GM12878 (cell line): ENCODE results near the gene MALSU1. TPM values are rescaled to one million over a fixed set of nuclear protein-coding genes. Genes with fewer than 3 reads are reported as not detected.

ENCODE experiments used
- ATAC-seq: fragments of 200-7000 bp; cut with Tn5 transposase; 3 replicates; pipeline ENCODE4 v1.9.1; 2020; ENCODE audit warnings: mild to moderate bottlenecking, moderate library complexity
- BruUV-seq: library from RNA; stranded (reverse); fragments of 400-500 nt; replicated peaks from 2 replicates; lab custom pipeline; 2021; lab: Mats Ljungman, UMichigan
- CTCF ChIA-PET: fragments of 300-600 bp; sonication (Branson Sonifier 250); formaldehyde crosslinking; extraction: SDS; loops from one replicate; lab custom pipeline; 2021; ENCODE audit warnings: inconsistent platforms; lab: Yijun Ruan, JAX
- POLR2A ChIA-PET: fragments of 350-600 bp; formaldehyde crosslinking; extraction: SDS; loops from one replicate; lab custom pipeline; 2021; ENCODE audit warnings: inconsistent platforms; lab: Charles Lee
- RAD21 ChIA-PET: fragments of 300-600 bp; sonication (Branson Sonifier 250); formaldehyde crosslinking; loops from one replicate; lab custom pipeline; 2023; ENCODE audit warnings: antibody characterized with exemption; ENCODE audit not compliant: unreplicated experiment; lab: Charles Lee
- SMC1A ChIA-PET: fragments of 300-600 bp; sonication (Branson Sonifier 250); formaldehyde crosslinking; loops from one replicate; lab custom pipeline; 2023; ENCODE audit not compliant: unreplicated experiment, uncharacterized antibody; lab: Charles Lee
- DNase-seq: peaks from one replicate; pipeline ENCODE4 v3.0.0-alpha.2; 2011; ENCODE audit warnings: low read depth, low spot score
- FAIRE-seq: peaks from 3 replicates; lab custom pipeline; 2011; peaks lifted over from hg19 to GRCh38; lab: Jason Lieb, UNC
- H2AFZ ChIP-seq: 2 replicates; pipeline ENCODE4 v1.6.0; 2011; ENCODE audit warnings: low read depth, low read length, control low read depth; ENCODE audit not compliant: control insufficient read depth
- H3K27ac ChIP-seq: 2 replicates; pipeline ENCODE4 v1.5.1; 2011; ENCODE audit warnings: control low read depth; ENCODE audit not compliant: control insufficient read depth, insufficient read depth
- H3K27me3 ChIP-seq, 2 experiments: replicated peaks in 1 of 2; 2 replicates each; pipeline versions ENCODE4 v1.6.0 to v1.6.1; 2011; ENCODE audit warnings: low read length in 1 of 2; ENCODE audit not compliant: control insufficient read depth in 2 of 2, insufficient read depth in 2 of 2
- H3K36me3 ChIP-seq, 2 experiments: 2 replicates each; pipeline ENCODE4 v1.5.1; 2011; ENCODE audit warnings: low read length in 1 of 2; ENCODE audit not compliant: control insufficient read depth in 2 of 2, insufficient read depth in 2 of 2
- H3K4me1 ChIP-seq: 2 replicates; pipeline ENCODE4 v1.6.1; 2011; ENCODE audit warnings: mild to moderate bottlenecking, low read length, moderate library complexity, mixed read lengths; ENCODE audit not compliant: control insufficient read depth, insufficient read depth
- H3K4me2 ChIP-seq: 2 replicates; pipeline ENCODE4 v1.6.0; 2011; ENCODE audit warnings: control low read depth; ENCODE audit not compliant: control insufficient read depth, insufficient read depth
- H3K4me3 ChIP-seq: fragments of 200-600 bp; sonication (generic); 2 replicates; pipeline ENCODE4 v1.5.1; 2016
- H3K79me2 ChIP-seq: 2 replicates; pipeline ENCODE4 v1.6.0; 2011; ENCODE audit warnings: low read length; ENCODE audit not compliant: control insufficient read depth, insufficient read depth
- H3K9ac ChIP-seq: 2 replicates; pipeline ENCODE4 v1.8.0; 2011; ENCODE audit warnings: low read length, control low read depth, mixed read lengths; ENCODE audit not compliant: control insufficient read depth, insufficient read depth
- H3K9me3 ChIP-seq: replicated peaks from 3 replicates; pipeline ENCODE4 v1.5.1; 2011; ENCODE audit warnings: mild to moderate bottlenecking, low read length; ENCODE audit not compliant: control insufficient read depth, insufficient read depth
- H4K20me1 ChIP-seq: 2 replicates; pipeline ENCODE4 v1.6.0; 2011; ENCODE audit not compliant: control insufficient read depth, insufficient read depth
- BCL11A ChIP-seq: IDR thresholded peaks from 2 replicates; pipeline ENCODE4 v1.6.1; 2011; ENCODE audit warnings: low read depth, low read length
- EED ChIP-seq: sonication (generic); IDR thresholded peaks from 2 replicates; pipeline ENCODE4 v1.6.1; 2016; ENCODE audit warnings: antibody characterized with exemption, low read depth
- ETV6 ChIP-seq, 2 experiments: fragments of 450-650 bp in 1 of 2; IDR thresholded peaks in 1 of 2; conservative IDR thresholded peaks in 1 of 2; 2 replicates each; pipeline ENCODE4 v1.6.1; 2014; ENCODE audit warnings: antibody characterized with exemption in 1 of 2, borderline replicate concordance in 1 of 2, low read depth in 1 of 2, mild to moderate bottlenecking in 1 of 2, moderate library complexity in 1 of 2
- MYC ChIP-seq: IDR thresholded peaks from 2 replicates; pipeline ENCODE4 v1.6.1; 2011; ENCODE audit warnings: mild to moderate bottlenecking, low read length, moderate library complexity, inconsistent platforms; ENCODE audit not compliant: insufficient read depth, insufficient replicate concordance, insufficient read length, severe bottlenecking
- SPI1 ChIP-seq: IDR thresholded peaks from 2 replicates; pipeline ENCODE4 v1.6.1; 2011; ENCODE audit warnings: low read depth, mild to moderate bottlenecking, low read length, moderate library complexity, borderline replicate concordance; ENCODE audit not compliant: insufficient read depth
- ZNF622 ChIP-seq: fragments of 450-650 bp; IDR thresholded peaks from 2 replicates; pipeline ENCODE4 v1.6.1; 2017; ENCODE audit warnings: mild to moderate bottlenecking, inconsistent platforms
- WGBS: methylation state at CpG from one replicate; pipeline ENCODE4 v1.1.6; 2016; ENCODE audit warnings: low lambda C conversion rate; ENCODE audit not compliant: insufficient replicate concordance, insufficient coverage; ENCODE audit errors: missing lambda C conversion rate; 5-methylcytosine and 5-hydroxymethylcytosine counted together
- in situ Hi-C: fragments of 300-500 bp; cut with MboI; formaldehyde crosslinking; loops from 9 replicates; pipeline ENCODE4 v1.14.3; 2018; ENCODE audit warnings: mixed read lengths
- intact Hi-C: fragments of 100-400 bp; cut with micrococcal nuclease; formaldehyde crosslinking; loops from one replicate; pipeline ENCODE4 v1.14.2; 2022; ENCODE audit not compliant: unreplicated experiment
- polyA plus RNA-seq, 11 experiments: library from polyadenylated mRNA; depleted of rRNA in 4 of 11; unstranded in 6 of 11; stranded (reverse) in 5 of 11; fragments of >200 nt; fragmentation: Nextera tagmentation in 4 of 11; fragmentation: Illumina TruSeq in 1 of 11; extraction: Ambion mirVana in 4 of 11; extraction: Trizol in 1 of 11; gene quantifications; 1 replicate in 1 of 11; 2 replicates in 10 of 11; pipeline versions ENCODE4 v1.2.1 to v1.2.3, GENCODE V29; 2011 to 2016; ENCODE audit warnings: inconsistent platforms in 2 of 11, missing spikeins in 2 of 11, low read depth in 1 of 11
- total RNA-seq, 4 experiments: library from RNA; depleted of rRNA in 3 of 4; stranded (reverse); fragments of >200 nt in 3 of 4; fragmentation: Illumina TruSeq in 1 of 4; extraction: Trizol in 1 of 4; gene quantifications; 2 replicates each; pipeline versions ENCODE4 v1.2.1 to v1.2.3, GENCODE V29; 2013 to 2021
- TF ChIP-seq, protein P1 (sequence below), 3 experiments: IDR thresholded peaks in 2 of 3; conservative IDR thresholded peaks in 1 of 3; 2 replicates each; pipeline ENCODE4 v1.5.1; 2011; ENCODE audit warnings: low read depth in 3 of 3, low read length in 3 of 3, mild to moderate bottlenecking in 3 of 3, control low read depth in 2 of 3, moderate library complexity in 2 of 3, inconsistent platforms in 1 of 3, mixed read lengths in 1 of 3; ENCODE audit not compliant: control insufficient read depth in 2 of 3, insufficient read depth in 1 of 3; ENCODE audit errors: extremely low read depth in 1 of 3
- TF ChIP-seq, protein P2 (sequence below): IDR thresholded peaks from 2 replicates; pipeline ENCODE4 v1.6.1; 2011; ENCODE audit warnings: borderline replicate concordance, low read depth, mild to moderate bottlenecking, moderate library complexity, low read length; ENCODE audit not compliant: insufficient read depth, poor library complexity, severe bottlenecking
- TF ChIP-seq, protein P3 (sequence below): fragments of 450-650 bp; formaldehyde crosslinking; IDR thresholded peaks from 2 replicates; pipeline ENCODE4 v1.5.0; 2022; ENCODE audit warnings: mild to moderate bottlenecking, missing genetic modification characterization
- TF ChIP-seq, protein P4 (sequence below): fragments of 450-650 bp; IDR thresholded peaks from 2 replicates; pipeline ENCODE4 v1.6.1; 2014; ENCODE audit warnings: mild to moderate bottlenecking
- TF ChIP-seq, protein P5 (sequence below): IDR thresholded peaks from 2 replicates; pipeline ENCODE4 v1.6.1; 2012; ENCODE audit warnings: low read length, inconsistent platforms

The MALSU1 gene
- total and polyA plus RNA-seq, 10 of the 15 experiments (the other 5 are each of a cell fraction or from before 2014, with no cell fraction given): 8.5 to 159 (median 73.7) TPM

DNA sequence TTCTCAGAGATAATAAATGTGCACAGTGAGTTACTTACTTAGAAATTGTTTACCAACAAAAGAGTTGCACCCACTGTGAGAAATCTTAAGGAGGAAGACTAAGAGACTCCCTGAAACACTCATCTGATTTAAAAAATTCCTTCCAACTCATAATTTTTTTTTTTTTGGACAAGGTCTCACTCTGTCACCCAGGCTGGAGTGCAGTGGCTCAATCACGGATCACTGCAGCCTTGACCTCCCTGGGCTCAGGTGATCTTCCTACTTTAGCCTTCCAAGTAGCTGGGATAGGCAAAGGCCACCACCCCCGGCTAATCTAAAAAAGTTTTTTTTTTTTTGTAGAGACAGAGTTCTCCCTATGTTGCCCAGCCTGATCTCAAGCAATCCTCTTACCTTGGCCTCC is 36.0 kb downstream of the MALSU1 start:
- Histone ChIP-seq H3K4me2 (no peak overlapping the region), H4K20me1 (no peaks in the 10 kb centered on the region), H3K9me3 (no peaks in the 10 kb centered on the region), H3K4me3 (no peak overlapping the region), H3K36me3 (peaks cover 3 to 34% of the 10 kb centered on the region in 2 experiments), H3K4me1 (no peaks in the 10 kb centered on the region), H3K27me3 (no peaks in the 10 kb centered on the region), H2AFZ (no peak overlapping the region), H3K9ac (no peak overlapping the region), H3K79me2 (no peaks in the 10 kb centered on the region), H3K27ac (no peak overlapping the region)
- TF ChIP-seq, protein P1, sequence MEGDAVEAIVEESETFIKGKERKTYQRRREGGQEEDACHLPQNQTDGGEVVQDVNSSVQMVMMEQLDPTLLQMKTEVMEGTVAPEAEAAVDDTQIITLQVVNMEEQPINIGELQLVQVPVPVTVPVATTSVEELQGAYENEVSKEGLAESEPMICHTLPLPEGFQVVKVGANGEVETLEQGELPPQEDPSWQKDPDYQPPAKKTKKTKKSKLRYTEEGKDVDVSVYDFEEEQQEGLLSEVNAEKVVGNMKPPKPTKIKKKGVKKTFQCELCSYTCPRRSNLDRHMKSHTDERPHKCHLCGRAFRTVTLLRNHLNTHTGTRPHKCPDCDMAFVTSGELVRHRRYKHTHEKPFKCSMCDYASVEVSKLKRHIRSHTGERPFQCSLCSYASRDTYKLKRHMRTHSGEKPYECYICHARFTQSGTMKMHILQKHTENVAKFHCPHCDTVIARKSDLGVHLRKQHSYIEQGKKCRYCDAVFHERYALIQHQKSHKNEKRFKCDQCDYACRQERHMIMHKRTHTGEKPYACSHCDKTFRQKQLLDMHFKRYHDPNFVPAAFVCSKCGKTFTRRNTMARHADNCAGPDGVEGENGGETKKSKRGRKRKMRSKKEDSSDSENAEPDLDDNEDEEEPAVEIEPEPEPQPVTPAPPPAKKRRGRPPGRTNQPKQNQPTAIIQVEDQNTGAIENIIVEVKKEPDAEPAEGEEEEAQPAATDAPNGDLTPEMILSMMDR (IDR thresholded peaks at IDR 0.05 in 2 of 3, conservative IDR thresholded peaks at IDR 0.05 in 1 of 3; ENCODE audit: control insufficient read depth in 2 of 3, extremely low read depth in 1 of 3, insufficient read depth in 1 of 3, low read depth in 3 of 3, low read length in 3 of 3): no peak
- no peak for TF ChIP-seq MYC
- no peak for TF ChIP-seq SPI1
- TF ChIP-seq, protein P2, sequence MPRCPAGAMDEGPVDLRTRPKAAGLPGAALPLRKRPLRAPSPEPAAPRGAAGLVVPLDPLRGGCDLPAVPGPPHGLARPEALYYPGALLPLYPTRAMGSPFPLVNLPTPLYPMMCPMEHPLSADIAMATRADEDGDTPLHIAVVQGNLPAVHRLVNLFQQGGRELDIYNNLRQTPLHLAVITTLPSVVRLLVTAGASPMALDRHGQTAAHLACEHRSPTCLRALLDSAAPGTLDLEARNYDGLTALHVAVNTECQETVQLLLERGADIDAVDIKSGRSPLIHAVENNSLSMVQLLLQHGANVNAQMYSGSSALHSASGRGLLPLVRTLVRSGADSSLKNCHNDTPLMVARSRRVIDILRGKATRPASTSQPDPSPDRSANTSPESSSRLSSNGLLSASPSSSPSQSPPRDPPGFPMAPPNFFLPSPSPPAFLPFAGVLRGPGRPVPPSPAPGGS: no peak
- TF ChIP-seq, protein P3, sequence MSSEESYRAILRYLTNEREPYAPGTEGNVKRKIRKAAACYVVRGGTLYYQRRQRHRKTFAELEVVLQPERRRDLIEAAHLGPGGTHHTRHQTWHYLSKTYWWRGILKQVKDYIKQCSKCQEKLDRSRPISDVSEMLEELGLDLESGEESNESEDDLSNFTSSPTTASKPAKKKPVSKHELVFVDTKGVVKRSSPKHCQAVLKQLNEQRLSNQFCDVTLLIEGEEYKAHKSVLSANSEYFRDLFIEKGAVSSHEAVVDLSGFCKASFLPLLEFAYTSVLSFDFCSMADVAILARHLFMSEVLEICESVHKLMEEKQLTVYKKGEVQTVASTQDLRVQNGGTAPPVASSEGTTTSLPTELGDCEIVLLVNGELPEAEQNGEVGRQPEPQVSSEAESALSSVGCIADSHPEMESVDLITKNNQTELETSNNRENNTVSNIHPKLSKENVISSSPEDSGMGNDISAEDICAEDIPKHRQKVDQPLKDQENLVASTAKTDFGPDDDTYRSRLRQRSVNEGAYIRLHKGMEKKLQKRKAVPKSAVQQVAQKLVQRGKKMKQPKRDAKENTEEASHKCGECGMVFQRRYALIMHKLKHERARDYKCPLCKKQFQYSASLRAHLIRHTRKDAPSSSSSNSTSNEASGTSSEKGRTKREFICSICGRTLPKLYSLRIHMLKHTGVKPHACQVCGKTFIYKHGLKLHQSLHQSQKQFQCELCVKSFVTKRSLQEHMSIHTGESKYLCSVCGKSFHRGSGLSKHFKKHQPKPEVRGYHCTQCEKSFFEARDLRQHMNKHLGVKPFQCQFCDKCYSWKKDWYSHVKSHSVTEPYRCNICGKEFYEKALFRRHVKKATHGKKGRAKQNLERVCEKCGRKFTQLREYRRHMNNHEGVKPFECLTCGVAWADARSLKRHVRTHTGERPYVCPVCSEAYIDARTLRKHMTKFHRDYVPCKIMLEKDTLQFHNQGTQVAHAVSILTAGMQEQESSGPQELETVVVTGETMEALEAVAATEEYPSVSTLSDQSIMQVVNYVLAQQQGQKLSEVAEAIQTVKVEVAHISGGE (CRISPR knock-in tag): no peak
- TF ChIP-seq, protein P4, sequence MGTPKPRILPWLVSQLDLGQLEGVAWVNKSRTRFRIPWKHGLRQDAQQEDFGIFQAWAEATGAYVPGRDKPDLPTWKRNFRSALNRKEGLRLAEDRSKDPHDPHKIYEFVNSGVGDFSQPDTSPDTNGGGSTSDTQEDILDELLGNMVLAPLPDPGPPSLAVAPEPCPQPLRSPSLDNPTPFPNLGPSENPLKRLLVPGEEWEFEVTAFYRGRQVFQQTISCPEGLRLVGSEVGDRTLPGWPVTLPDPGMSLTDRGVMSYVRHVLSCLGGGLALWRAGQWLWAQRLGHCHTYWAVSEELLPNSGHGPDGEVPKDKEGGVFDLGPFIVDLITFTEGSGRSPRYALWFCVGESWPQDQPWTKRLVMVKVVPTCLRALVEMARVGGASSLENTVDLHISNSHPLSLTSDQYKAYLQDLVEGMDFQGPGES: no peak
- TF ChIP-seq ZNF622: no peak
- no peak for TF ChIP-seq BCL11A
- TF ChIP-seq ETV6 (conservative IDR thresholded peaks at IDR 0.05 in 1 of 2, IDR thresholded peaks at IDR 0.05 in 1 of 2; ENCODE audit: borderline replicate concordance in 1 of 2, low read depth in 1 of 2): no peak
- TF ChIP-seq EED: no peak
- TF ChIP-seq, protein P5, sequence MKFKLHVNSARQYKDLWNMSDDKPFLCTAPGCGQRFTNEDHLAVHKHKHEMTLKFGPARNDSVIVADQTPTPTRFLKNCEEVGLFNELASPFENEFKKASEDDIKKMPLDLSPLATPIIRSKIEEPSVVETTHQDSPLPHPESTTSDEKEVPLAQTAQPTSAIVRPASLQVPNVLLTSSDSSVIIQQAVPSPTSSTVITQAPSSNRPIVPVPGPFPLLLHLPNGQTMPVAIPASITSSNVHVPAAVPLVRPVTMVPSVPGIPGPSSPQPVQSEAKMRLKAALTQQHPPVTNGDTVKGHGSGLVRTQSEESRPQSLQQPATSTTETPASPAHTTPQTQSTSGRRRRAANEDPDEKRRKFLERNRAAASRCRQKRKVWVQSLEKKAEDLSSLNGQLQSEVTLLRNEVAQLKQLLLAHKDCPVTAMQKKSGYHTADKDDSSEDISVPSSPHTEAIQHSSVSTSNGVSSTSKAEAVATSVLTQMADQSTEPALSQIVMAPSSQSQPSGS: no peak
- intact Hi-C loops: no loop called here
- CTCF ChIA-PET: interaction anchor here (1.0 to 1.2 kb wide), 2 partner anchors 13 to 23 kb away, joined by 3 to 4 read pairs; no protein-coding TSS in a partner anchor
- no peak for ATAC-seq
- POLR2A ChIA-PET: no interaction called here
- DNase-seq: no peak
- RAD21 ChIA-PET: no interaction called here
- in situ Hi-C loops: no loop called here
- SMC1A ChIA-PET: interaction anchor here (0.6 to 1.7 kb wide), 3 partner anchors 16 to 24 kb away, joined by 3 to 5 read pairs (median 3); no protein-coding TSS in a partner anchor
- BruUV-seq: no TSS peak
- WGBS: 96% methylated on average over 2 of the region's 2 CpGs
- no peak for FAIRE-seq
